ENCODE measurements around the gene TESMIN. TPM values are rescaled to one million over a fixed set of nuclear protein-coding genes. Genes with fewer than 3 reads are reported as not detected.

Gene TESMIN
- total RNA-seq, result 1 to 10 TPM; 6.3 to 8.8 TPM

GRCh38 chr11:68751331-68751856 is at the start of gene TESMIN:
Gene TESMIN (minus strand): TSS chr11:68751520. CDS start chr11:68750660, 860 bp downstream.
- DNase-seq (ENCODE audit: low spot score in 2 of 2), result peak; percentile 88 to 96
- Mint-ChIP-seq H3K36me3 (no peaks in the 10 kb centered on the region), H3K9me3 (no peaks in the 10 kb centered on the region), H3K27ac (peak within 1 kb of the TSS in 1 of 2 donors; percentile 89)
- ATAC-seq, result peak; percentile 91 to 95

- DNase-seq (ENCODE audit: low spot score in 2 of 2), result peak in 1 of 2 donors; percentile 56
- ATAC-seq, result peak in 1 of 2 donors; percentile 38
These were observed 47.0 kb upstream of the TESMIN start for GRCh38 chr11:68798221-68798813.

GRCh38 chr11:68796801-68797200 is 45.5 kb upstream of the TESMIN start:
- ATAC-seq, result no peak
- no peak for DNase-seq (ENCODE audit: low spot score in 2 of 2)
- Mint-ChIP-seq H3K9me3 (no peaks in the 10 kb centered on the region), H3K36me3 (no peaks in the 10 kb centered on the region), H3K27ac (no peak overlapping the region)

More at GRCh38 chr11:68798221-68798813, 47.0 kb upstream of the TESMIN start:
- Mint-ChIP-seq H3K36me3 (no peaks in the 10 kb centered on the region), H3K9me3 (no peaks in the 10 kb centered on the region), H3K27ac (no peak overlapping the region)

GRCh38 chr11:68792400-68792966 is 41.2 kb upstream of the TESMIN start:
- Mint-ChIP-seq H3K36me3 (no peaks in the 10 kb centered on the region), H3K9me3 (no peaks in the 10 kb centered on the region), H3K27ac (no peak overlapping the region)
- DNase-seq (ENCODE audit: low spot score in 2 of 2), result no peak
- ATAC-seq, result no peak

- Mint-ChIP-seq H3K27ac (no peak overlapping the region), H3K9me3 (no peaks in the 10 kb centered on the region), H3K36me3 (peaks cover 6 to 7% of the 10 kb centered on the region in 2 donors)
- DNase-seq (ENCODE audit: low spot score in 2 of 2) (no peak), ATAC-seq (no peak)
These were observed 33.3 kb upstream of the TESMIN start for GRCh38 chr11:68784653-68785052.

GRCh38 chr11:68783216-68783821 is 32.0 kb upstream of the TESMIN start:
- ATAC-seq (no peak), DNase-seq (ENCODE audit: low spot score in 2 of 2) (no peak)
- Mint-ChIP-seq H3K36me3 (peaks cover 6 to 7% of the 10 kb centered on the region in 2 donors), H3K27ac (peak overlapping the region in 1 of 2 donors; percentile 24), H3K9me3 (no peaks in the 10 kb centered on the region)

GRCh38 chr11:68782711-68783110 is 31.4 kb upstream of the TESMIN start:
- ATAC-seq, result no peak
- H3K36me3 Mint-ChIP-seq, result peaks cover 6 to 7% of the 10 kb centered on the region in 2 donors
- no peak for DNase-seq (ENCODE audit: low spot score in 2 of 2)
- H3K27ac Mint-ChIP-seq, result peak overlapping the region in 1 of 2 donors; percentile 81
- no peaks in the 10 kb centered on the region for H3K9me3 Mint-ChIP-seq

GRCh38 chr11:68780829-68781228 is 29.5 kb upstream of the TESMIN start:
- Mint-ChIP-seq H3K27ac (peak overlapping the region in 1 of 2 donors; percentile 22), H3K36me3 (peaks cover 6 to 7% of the 10 kb centered on the region in 2 donors), H3K9me3 (no peaks in the 10 kb centered on the region)
- no peak for DNase-seq (ENCODE audit: low spot score in 2 of 2)
- peak; percentile 18 to 39 for ATAC-seq

GRCh38 chr11:68778205-68778604 is 26.9 kb upstream of the TESMIN start:
- H3K9me3 Mint-ChIP-seq, result no peaks in the 10 kb centered on the region
- peaks cover 6 to 7% of the 10 kb centered on the region in 2 donors for H3K36me3 Mint-ChIP-seq
- ATAC-seq (no peak), DNase-seq (ENCODE audit: low spot score in 2 of 2) (no peak)
- H3K27ac Mint-ChIP-seq, result peak overlapping the region in 1 of 2 donors; percentile 90

- Mint-ChIP-seq H3K27ac (peak overlapping the region; percentile 50 to 64), H3K36me3 (peaks cover 6 to 10% of the 10 kb centered on the region in 2 donors), H3K9me3 (no peaks in the 10 kb centered on the region)
- no peak for DNase-seq (ENCODE audit: low spot score in 2 of 2)
- no peak for ATAC-seq
These were observed 25.3 kb upstream of the TESMIN start for GRCh38 chr11:68776442-68777235.

GRCh38 chr11:68775951-68776388 is 24.6 kb upstream of the TESMIN start:
- Mint-ChIP-seq H3K9me3 (no peaks in the 10 kb centered on the region), H3K27ac (peak overlapping the region; percentile 50 to 64), H3K36me3 (peaks cover 5 to 9% of the 10 kb centered on the region in 2 donors)
- no peak for DNase-seq (ENCODE audit: low spot score in 2 of 2)
- no peak for ATAC-seq

GRCh38 chr11:68774194-68774585 is 22.9 kb upstream of the TESMIN start:
- H3K27ac Mint-ChIP-seq, result no peak overlapping the region
- DNase-seq (ENCODE audit: low spot score in 2 of 2) (no peak), ATAC-seq (no peak)
- H3K9me3 Mint-ChIP-seq, result no peaks in the 10 kb centered on the region
- peaks cover 0 to 4% of the 10 kb centered on the region in 2 donors for H3K36me3 Mint-ChIP-seq

GRCh38 chr11:68773521-68774193 is 22.3 kb upstream of the TESMIN start:
- DNase-seq (ENCODE audit: low spot score in 2 of 2), result no peak
- no peaks in the 10 kb centered on the region for H3K9me3 Mint-ChIP-seq
- peaks cover 0 to 4% of the 10 kb centered on the region in 2 donors for H3K36me3 Mint-ChIP-seq
- H3K27ac Mint-ChIP-seq, result no peak overlapping the region
- no peak for ATAC-seq

- H3K9me3 Mint-ChIP-seq, result no peaks in the 10 kb centered on the region
- H3K36me3 Mint-ChIP-seq, result peaks cover 0 to 4% of the 10 kb centered on the region in 2 donors
These were observed 21.6 kb upstream of the TESMIN start for GRCh38 chr11:68772936-68773335.

GRCh38 chr11:68770781-68771180 is 19.5 kb upstream of the TESMIN start:
- H3K27ac Mint-ChIP-seq, result no peak overlapping the region
- no peaks in the 10 kb centered on the region for H3K9me3 Mint-ChIP-seq
- ATAC-seq (no peak), DNase-seq (ENCODE audit: low spot score in 2 of 2) (no peak)
- peaks cover 0 to 4% of the 10 kb centered on the region in 2 donors for H3K36me3 Mint-ChIP-seq

More at GRCh38 chr11:68772936-68773335, 21.6 kb upstream of the TESMIN start:
- DNase-seq (ENCODE audit: low spot score in 2 of 2) (no peak), ATAC-seq (no peak)
- no peak overlapping the region for H3K27ac Mint-ChIP-seq

- DNase-seq (ENCODE audit: low spot score in 2 of 2), result no peak
- no peak overlapping the region for H3K27ac Mint-ChIP-seq
- ATAC-seq, result no peak
- no peaks in the 10 kb centered on the region for H3K36me3 Mint-ChIP-seq
- H3K9me3 Mint-ChIP-seq, result no peaks in the 10 kb centered on the region
These were observed 16.4 kb upstream of the TESMIN start for GRCh38 chr11:68767672-68768071.

Data from activated naive CD4-positive, alpha-beta T cell treated with anti-CD3 and anti-CD28 coated beads, Interleukin-2, amount 50 U/mL, for 72 hours (primary cell).